Upper lobe of left lung (tissue), 4 donors: ENCODE results near the gene ADIG.

Experiments used
- CTCF ChIP-seq, 6 experiments: fragments of 450-650 bp in 4 of 6; fragments of 200-600 bp in 2 of 6; sonication (generic) in 2 of 6; IDR thresholded peaks; one replicate each; pipeline ENCODE4 v1.5.1; 2016 to 2019; ENCODE audit warnings: antibody characterized with exemption in 6 of 6
- EP300 ChIP-seq, 4 donors: sonication (generic); formaldehyde crosslinking; IDR thresholded peaks; one replicate each; pipeline ENCODE4 v1.5.1; 2017; ENCODE audit warnings: antibody characterized with exemption in 4 of 4, control low read depth in 2 of 4
- POLR2AphosphoS5 ChIP-seq, 2 donors: sonication (generic); formaldehyde crosslinking; IDR thresholded peaks; one replicate each; pipeline ENCODE4 v1.5.1; 2017; ENCODE audit warnings: antibody characterized with exemption in 2 of 2

GRCh38 chr20:38623061-38623460 is 42.1 kb downstream of the ADIG start:
- TF ChIP-seq CTCF (IDR thresholded peaks at IDR 0.05) (no peak), EP300 (IDR thresholded peaks at IDR 0.05) (no peak), POLR2AphosphoS5 (IDR thresholded peaks at IDR 0.05) (no peak)
